ENCODE measurements around the gene VAMP5. TPM values are rescaled to one million over a fixed set of nuclear protein-coding genes. Genes with fewer than 3 reads are reported as not detected.
"Not testable (repeated sequence)": the region's sequence is repeated elsewhere in the genome, so short reads cannot be mapped to it uniquely, and the experiment has no call there.

The VAMP5 gene
- total RNA-seq, 1 donor from 2014 or later, result 41.0 TPM

DNA sequence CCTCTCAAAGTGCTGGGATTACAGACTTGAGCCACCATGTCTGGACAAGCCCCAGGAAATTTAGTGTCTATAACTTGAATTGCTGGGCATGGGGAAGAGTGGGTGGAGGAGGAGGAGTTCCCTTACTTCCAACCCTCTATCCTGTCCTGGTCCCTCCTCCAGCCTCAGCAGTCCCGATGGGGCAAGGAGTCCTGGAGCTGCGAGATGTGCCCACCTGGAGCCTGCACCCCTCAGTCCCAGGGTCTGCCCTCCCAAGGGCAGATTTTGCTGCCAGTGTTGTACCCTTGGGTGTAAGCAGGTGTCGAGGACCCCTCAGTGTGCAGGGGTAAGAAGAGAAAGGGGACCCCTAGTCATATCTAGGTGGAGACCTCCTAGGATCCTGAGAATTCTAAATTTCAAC is 4.0 kb upstream of the VAMP5 start:
- intact Hi-C loops (cut with micrococcal nuclease), result no loop called here
- DNase-seq (ENCODE audit: low spot score), result no peak
- Mint-ChIP-seq H3K27me3 (ENCODE audit: low read depth) (no peaks in the 10 kb centered on the region), H3K9me3 (no peaks in the 10 kb centered on the region), H3K4me3 (ENCODE audit: low read depth) (peak overlapping the region; percentile 30), H3K36me3 (ENCODE audit: low read depth) (peaks cover 34% of the 10 kb centered on the region), H3K27ac (no peak overlapping the region), H3K4me1 (ENCODE audit: low read depth) (peaks cover 33% of the 10 kb centered on the region)

DNA sequence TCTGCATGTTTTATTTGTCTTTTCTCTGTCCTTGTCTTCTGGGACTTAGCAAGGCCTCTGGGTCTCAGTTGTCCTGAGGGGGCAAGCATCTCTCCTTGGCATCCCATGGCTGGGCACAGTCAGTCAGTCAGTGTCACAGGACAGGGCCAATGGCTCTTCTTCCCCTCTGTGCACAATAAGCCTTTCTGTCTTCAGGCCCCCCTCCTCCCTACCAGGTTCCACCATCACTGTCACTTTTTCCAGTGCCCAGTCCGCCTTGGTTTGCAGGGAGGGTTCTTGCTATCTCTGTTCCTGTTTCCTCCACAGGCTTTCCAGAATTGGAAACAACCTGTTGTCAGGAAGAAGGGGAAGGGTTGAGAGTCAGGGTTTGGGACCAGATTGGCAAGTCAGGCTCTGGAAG is 1.7 kb upstream of the VAMP5 start:
- Mint-ChIP-seq H3K9me3 (no peaks in the 10 kb centered on the region), H3K27me3 (ENCODE audit: low read depth) (no peaks in the 10 kb centered on the region), H3K4me3 (ENCODE audit: low read depth) (no peak overlapping the region), H3K4me1 (ENCODE audit: low read depth) (peaks cover 41% of the 10 kb centered on the region), H3K36me3 (ENCODE audit: low read depth) (peaks cover 34% of the 10 kb centered on the region), H3K27ac (peak overlapping the region; percentile 25)
- intact Hi-C loops (cut with micrococcal nuclease), result no loop called here
- no peak for DNase-seq (ENCODE audit: low spot score)

DNA sequence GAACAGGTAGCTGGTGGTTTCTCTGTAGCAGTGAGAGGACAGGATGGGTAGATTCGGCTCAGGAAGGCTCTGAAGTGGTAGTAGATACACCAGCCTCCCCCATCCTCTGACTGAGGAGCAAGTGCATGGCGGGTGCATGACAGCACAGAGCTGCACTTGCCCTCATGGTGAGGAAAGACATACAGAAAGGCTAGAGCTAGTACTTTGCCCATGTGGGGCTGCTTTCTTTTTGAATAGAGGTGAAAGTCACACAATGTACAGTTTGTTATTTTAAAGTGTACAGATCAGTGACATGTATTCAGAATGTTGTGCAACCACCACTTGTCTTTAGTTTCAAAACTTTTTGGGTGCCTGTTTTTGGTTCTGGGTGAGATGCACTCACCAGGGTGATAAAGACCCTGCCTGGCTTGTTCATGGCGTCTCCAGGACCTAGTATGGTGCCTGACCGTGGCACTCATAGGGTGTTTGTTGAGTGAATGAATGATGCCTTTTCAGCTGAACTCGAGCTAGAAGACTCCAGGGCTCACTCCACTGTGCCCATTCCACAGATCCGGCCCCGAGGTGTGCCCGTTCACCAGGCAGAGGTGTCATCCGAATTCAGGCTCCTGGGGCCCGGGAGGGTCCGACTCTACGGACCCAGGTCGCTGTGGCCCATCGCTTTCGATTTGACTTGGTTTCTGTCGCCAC is 421 bp upstream of the VAMP5 start:
- peaks cover 32% of the 10 kb centered on the region for H3K36me3 Mint-ChIP-seq (ENCODE audit: low read depth)
- peak overlapping the region; percentile 79 for H3K27ac Mint-ChIP-seq
- no peaks in the 10 kb centered on the region for H3K27me3 Mint-ChIP-seq (ENCODE audit: low read depth)
- peak overlapping the region; percentile 75 for H3K4me3 Mint-ChIP-seq (ENCODE audit: low read depth)
- peaks cover 44% of the 10 kb centered on the region for H3K4me1 Mint-ChIP-seq (ENCODE audit: low read depth)
- peak; percentile 32 for DNase-seq (ENCODE audit: low spot score)
- intact Hi-C loops (cut with micrococcal nuclease), result no loop called here
- no peaks in the 10 kb centered on the region for H3K9me3 Mint-ChIP-seq

GRCh38 chr2:85584857-85585780 is 888 bp downstream of the VAMP5 start:
- H3K4me3 Mint-ChIP-seq (ENCODE audit: low read depth), result peak overlapping the region; percentile 85
- H3K36me3 Mint-ChIP-seq (ENCODE audit: low read depth), result peaks cover 25% of the 10 kb centered on the region
- no peaks in the 10 kb centered on the region for H3K9me3 Mint-ChIP-seq
- H3K4me1 Mint-ChIP-seq (ENCODE audit: low read depth), result peaks cover 38% of the 10 kb centered on the region
- no peaks in the 10 kb centered on the region for H3K27me3 Mint-ChIP-seq (ENCODE audit: low read depth)
- intact Hi-C loops (cut with micrococcal nuclease), result no loop called here
- no peak for DNase-seq (ENCODE audit: low spot score)
- H3K27ac Mint-ChIP-seq, result peak overlapping the region; percentile 91

- Mint-ChIP-seq H3K9me3 (no peaks in the 10 kb centered on the region), H3K36me3 (ENCODE audit: low read depth) (peaks cover 22% of the 10 kb centered on the region), H3K27me3 (ENCODE audit: low read depth) (no peaks in the 10 kb centered on the region), H3K4me1 (ENCODE audit: low read depth) (peaks cover 37% of the 10 kb centered on the region), H3K4me3 (ENCODE audit: low read depth) (peak overlapping the region; percentile 85), H3K27ac (peak overlapping the region; percentile 91)
- no peak for DNase-seq (ENCODE audit: low spot score)
- intact Hi-C loops (cut with micrococcal nuclease), result no loop called here
Observed at GRCh38 chr2:85585781-85586105, 1.5 kb downstream of the VAMP5 start.

DNA sequence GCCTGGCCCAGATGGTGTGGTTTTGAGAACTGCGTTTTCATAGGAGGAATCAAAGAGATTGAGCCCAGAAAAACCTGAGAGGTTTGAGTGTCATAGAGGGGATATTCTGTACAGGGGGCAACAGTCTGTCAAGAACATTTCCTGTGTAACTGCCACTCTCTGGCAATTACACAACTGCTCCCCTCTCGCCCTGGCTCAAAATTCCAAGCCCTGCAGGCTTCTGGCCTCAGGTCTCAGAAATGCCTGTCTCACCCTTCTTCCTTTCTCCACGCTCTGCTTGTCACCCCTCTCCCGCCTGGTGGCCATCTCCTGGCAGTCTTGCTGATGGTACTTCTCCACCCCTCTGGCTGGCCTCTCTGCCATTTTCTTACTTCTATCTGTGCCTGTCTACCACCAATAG is 4.0 kb downstream of the VAMP5 start:
- Mint-ChIP-seq H3K9me3 (no peaks in the 10 kb centered on the region), H3K27ac (no peak overlapping the region), H3K27me3 (ENCODE audit: low read depth) (no peaks in the 10 kb centered on the region), H3K36me3 (ENCODE audit: low read depth) (peaks cover 8% of the 10 kb centered on the region), H3K4me1 (ENCODE audit: low read depth) (peaks cover 35% of the 10 kb centered on the region), H3K4me3 (ENCODE audit: low read depth) (no peak overlapping the region)
- no peak for DNase-seq (ENCODE audit: low spot score)
- intact Hi-C loops (cut with micrococcal nuclease), result no loop called here

GRCh38 chr2:85588645-85589044 is 4.4 kb downstream of the VAMP5 start:
- Mint-ChIP-seq H3K4me1 (ENCODE audit: low read depth) (peaks cover 31% of the 10 kb centered on the region), H3K27me3 (ENCODE audit: low read depth) (no peaks in the 10 kb centered on the region), H3K27ac (no peak overlapping the region), H3K4me3 (ENCODE audit: low read depth) (no peak overlapping the region), H3K36me3 (ENCODE audit: low read depth) (peaks cover 3% of the 10 kb centered on the region), H3K9me3 (no peaks in the 10 kb centered on the region)
- intact Hi-C loops (cut with micrococcal nuclease), result no loop called here
- no peak for DNase-seq (ENCODE audit: low spot score)

DNA sequence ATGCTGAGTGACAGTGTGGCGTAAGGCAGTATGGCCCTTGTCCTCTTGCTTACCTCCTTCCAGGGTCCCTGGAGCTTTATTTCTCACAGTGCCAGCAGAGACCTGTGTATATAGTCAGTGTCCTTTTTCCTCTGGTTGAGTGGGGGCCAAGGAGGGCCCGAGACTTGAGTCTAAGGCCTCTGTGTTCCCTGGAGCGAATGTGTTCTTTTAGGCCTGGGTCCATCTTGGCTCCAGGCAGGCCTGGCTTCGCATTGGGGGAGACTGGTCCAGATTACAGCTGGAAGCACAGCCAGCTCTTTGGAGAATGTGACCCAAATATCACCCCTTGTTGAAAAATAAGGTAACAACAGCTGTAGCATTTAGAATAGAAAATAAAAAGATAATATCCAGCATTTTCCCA is 5.0 kb downstream of the VAMP5 start:
- H3K27me3 Mint-ChIP-seq (ENCODE audit: low read depth), result no peaks in the 10 kb centered on the region
- no peak overlapping the region for H3K27ac Mint-ChIP-seq
- H3K4me3 Mint-ChIP-seq (ENCODE audit: low read depth), result no peak overlapping the region
- H3K9me3 Mint-ChIP-seq, result no peaks in the 10 kb centered on the region
- intact Hi-C loops (cut with micrococcal nuclease), result no loop called here
- no peak for DNase-seq (ENCODE audit: low spot score)
- peaks cover 30% of the 10 kb centered on the region for H3K4me1 Mint-ChIP-seq (ENCODE audit: low read depth)
- H3K36me3 Mint-ChIP-seq (ENCODE audit: low read depth), result peaks cover 3% of the 10 kb centered on the region

- H3K4me1 Mint-ChIP-seq (ENCODE audit: low read depth), result peaks cover 31% of the 10 kb centered on the region
- peaks cover 5% of the 10 kb centered on the region for H3K36me3 Mint-ChIP-seq (ENCODE audit: low read depth)
- H3K27me3 Mint-ChIP-seq (ENCODE audit: low read depth), result no peaks in the 10 kb centered on the region
- no peak overlapping the region for H3K4me3 Mint-ChIP-seq (ENCODE audit: low read depth)
- no peak for DNase-seq (ENCODE audit: low spot score)
- intact Hi-C loops (cut with micrococcal nuclease), result no loop called here
- H3K9me3 Mint-ChIP-seq, result no peaks in the 10 kb centered on the region
- no peak overlapping the region for H3K27ac Mint-ChIP-seq
Observed at GRCh38 chr2:85589982-85590791, 6.0 kb downstream of the VAMP5 start.

DNA sequence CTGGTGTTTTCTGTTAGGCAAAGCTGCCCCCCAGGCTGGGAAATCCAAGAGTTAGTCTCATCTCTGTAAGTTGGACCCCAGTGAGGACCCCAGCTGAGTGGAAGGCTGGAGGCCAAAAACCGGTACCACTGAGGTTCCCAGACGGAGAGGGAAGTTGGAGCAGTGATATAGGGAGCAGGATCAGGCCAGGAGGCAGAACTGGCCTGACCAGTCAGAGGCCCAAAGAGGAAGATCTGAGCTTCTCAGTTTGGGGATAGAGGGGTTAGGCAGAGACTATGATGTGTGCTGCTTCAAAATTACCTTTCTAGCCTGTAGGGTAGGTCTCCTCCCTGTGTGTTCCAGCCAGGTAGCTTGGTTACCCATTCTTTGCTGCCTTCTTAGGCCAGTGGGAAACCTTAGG is 6.7 kb downstream of the VAMP5 start:
- Mint-ChIP-seq H3K27ac (no peak overlapping the region), H3K4me3 (ENCODE audit: low read depth) (no peak overlapping the region), H3K9me3 (no peaks in the 10 kb centered on the region), H3K36me3 (ENCODE audit: low read depth) (peaks cover 13% of the 10 kb centered on the region), H3K4me1 (ENCODE audit: low read depth) (peaks cover 27% of the 10 kb centered on the region), H3K27me3 (ENCODE audit: low read depth) (no peaks in the 10 kb centered on the region)
- intact Hi-C loops (cut with micrococcal nuclease), result no loop called here
- no peak for DNase-seq (ENCODE audit: low spot score)

- Mint-ChIP-seq H3K4me1 (ENCODE audit: low read depth) (peaks cover 25% of the 10 kb centered on the region), H3K4me3 (ENCODE audit: low read depth) (no peak overlapping the region), H3K27me3 (ENCODE audit: low read depth) (no peaks in the 10 kb centered on the region), H3K27ac (no peak overlapping the region), H3K36me3 (ENCODE audit: low read depth) (peaks cover 13% of the 10 kb centered on the region), H3K9me3 (no peaks in the 10 kb centered on the region)
- intact Hi-C loops (cut with micrococcal nuclease), result no loop called here
- DNase-seq (ENCODE audit: low spot score), result no peak
Observed at GRCh38 chr2:85591563-85591962, 7.3 kb downstream of the VAMP5 start.

GRCh38 chr2:85592299-85592698 is 8.1 kb downstream of the VAMP5 start:
- Mint-ChIP-seq H3K36me3 (ENCODE audit: low read depth) (peaks cover 21% of the 10 kb centered on the region), H3K4me1 (ENCODE audit: low read depth) (peaks cover 31% of the 10 kb centered on the region)
- H3K9me3 Mint-ChIP-seq; intact Hi-C loops (cut with micrococcal nuclease); H3K4me3 Mint-ChIP-seq (ENCODE audit: low read depth); H3K27ac Mint-ChIP-seq; DNase-seq (ENCODE audit: low spot score); H3K27me3 Mint-ChIP-seq (ENCODE audit: low read depth): not testable (repeated sequence)

DNA sequence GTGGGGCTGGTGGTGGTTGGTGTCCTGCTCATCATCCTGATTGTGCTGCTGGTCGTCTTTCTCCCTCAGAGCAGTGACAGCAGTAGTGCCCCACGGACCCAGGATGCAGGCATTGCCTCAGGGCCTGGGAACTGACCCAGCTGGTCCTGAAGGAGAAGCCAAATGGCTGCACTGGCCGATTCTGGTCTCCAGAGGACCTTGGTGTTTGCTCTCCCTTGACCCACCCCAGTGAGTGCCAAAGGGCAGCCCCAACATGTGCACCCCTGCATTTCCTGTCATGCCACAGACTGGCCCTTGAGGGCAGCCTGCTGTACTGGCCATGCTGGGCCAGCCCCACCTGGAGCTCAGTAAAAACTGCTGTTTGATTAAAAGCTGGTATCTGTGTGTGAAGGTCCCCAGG is 8.8 kb downstream of the VAMP5 start:
- peaks cover 23% of the 10 kb centered on the region for H3K36me3 Mint-ChIP-seq (ENCODE audit: low read depth)
- DNase-seq (ENCODE audit: low spot score), result no peak

More for the DNA sequence above, 8.8 kb downstream of the VAMP5 start:
- H3K27me3 Mint-ChIP-seq (ENCODE audit: low read depth), result no peaks in the 10 kb centered on the region
- intact Hi-C loops (cut with micrococcal nuclease), result no loop called here
- H3K9me3 Mint-ChIP-seq, result no peaks in the 10 kb centered on the region
- H3K27ac Mint-ChIP-seq, result no peak overlapping the region
- H3K4me3 Mint-ChIP-seq (ENCODE audit: low read depth), result no peak overlapping the region
- H3K4me1 Mint-ChIP-seq (ENCODE audit: low read depth), result peaks cover 27% of the 10 kb centered on the region

All from activated T-helper 2 cell treated with anti-CD3 and anti-CD28 coated beads, Interferon-gamma antibody, Interleukin-2, Interleukin-4, amounts not matched to agents 10 μg/mL and 5 μg/mL and 100 μg/mL, durations not matched to agents 14 hours and 24 hours and 36 hours (primary cell).